Astrocyte of the spinal cord (primary cell): Measurements from ENCODE around the gene ARRB1.

Source experiments
- DNase-seq: peaks from one replicate; pipeline ENCODE4 v3.0.0; 2011; ENCODE audit warnings: low read depth, low spot score
- H3K4me3 ChIP-seq: 2 replicates; pipeline ENCODE4 v1.5.1; 2011; ENCODE audit warnings: low read depth, mild to moderate bottlenecking, low read length, moderate library complexity
- CTCF ChIP-seq: IDR thresholded peaks from 2 replicates; pipeline ENCODE4 v1.5.1; 2012; ENCODE audit warnings: low read depth, mild to moderate bottlenecking, low read length, inconsistent platforms
- in situ Hi-C: cut with HindIII; loops from 2 replicates; pipeline ENCODE4 v1.10.0; 2017; ENCODE audit warnings: low sequenced_read_pairs

ARRB1 gene

DNA sequence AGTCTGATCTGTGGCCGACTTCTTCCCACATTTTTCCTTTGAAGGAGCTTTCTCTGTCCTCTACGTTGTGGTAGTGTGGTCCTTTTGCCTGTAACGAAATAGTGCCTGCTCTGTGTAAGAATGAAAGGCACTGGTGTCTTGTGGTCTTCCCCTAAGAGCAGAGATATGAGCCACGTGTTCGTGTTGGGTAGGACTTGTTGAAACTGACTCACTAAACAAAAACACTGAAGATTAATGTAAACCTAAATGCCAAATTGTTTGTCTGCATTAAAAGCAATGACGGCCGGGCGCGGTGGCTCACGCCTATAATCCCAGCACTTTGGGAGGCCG lies 37.8 kb upstream of the ARRB1 start:
- in situ Hi-C loops: no loop called here
- no peak for TF ChIP-seq CTCF
- no peak overlapping the region for H3K4me3 ChIP-seq
- DNase-seq: no peak

GRCh38 chr11:75388386-75389275 lies 37.2 kb upstream of the ARRB1 start:
- peak; percentile 72 for DNase-seq
- peak; percentile 84 for TF ChIP-seq CTCF
- H3K4me3 ChIP-seq: no peak overlapping the region
- in situ Hi-C loops: no loop called here

- no peak for DNase-seq
- in situ Hi-C loops: no loop called here
- TF ChIP-seq CTCF: no peak
- H3K4me3 ChIP-seq: no peak overlapping the region
Observed at GRCh38 chr11:75387736-75388294, 36.4 kb upstream of the ARRB1 start.

DNA sequence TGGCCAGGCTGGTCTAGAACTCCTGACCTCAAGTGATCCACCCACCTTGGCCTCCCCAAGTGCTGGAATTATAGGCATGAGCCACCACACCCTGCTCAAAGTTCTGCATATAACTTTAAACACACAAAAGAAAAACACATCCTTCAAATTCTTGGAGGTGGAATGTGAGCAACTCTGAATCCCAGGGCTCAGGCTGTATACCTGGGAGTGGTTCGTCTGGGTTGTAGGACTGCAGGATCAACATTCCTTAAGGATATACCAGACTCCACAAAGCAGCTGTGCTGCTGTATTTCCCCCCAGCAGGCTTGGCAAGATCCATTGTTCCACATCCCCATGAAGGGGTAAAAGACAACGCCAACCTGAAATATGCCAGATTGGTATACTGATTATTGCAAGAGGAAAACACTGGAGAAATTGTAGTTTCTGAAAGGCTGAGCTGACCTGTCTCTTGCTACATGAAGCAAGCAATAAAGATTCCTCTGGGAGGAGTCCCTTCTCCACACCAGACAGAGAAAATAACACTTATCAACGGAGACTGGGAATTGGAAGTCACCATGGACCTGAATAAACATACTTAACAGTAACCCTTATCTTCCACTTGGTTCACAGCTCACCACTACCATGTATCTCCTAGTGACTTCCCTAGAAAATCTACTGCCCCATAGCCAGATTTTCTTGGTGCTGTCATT lies 35.6 kb upstream of the ARRB1 start:
- no peak overlapping the region for H3K4me3 ChIP-seq
- no peak for DNase-seq
- in situ Hi-C loops: no loop called here
- no peak for TF ChIP-seq CTCF

DNA sequence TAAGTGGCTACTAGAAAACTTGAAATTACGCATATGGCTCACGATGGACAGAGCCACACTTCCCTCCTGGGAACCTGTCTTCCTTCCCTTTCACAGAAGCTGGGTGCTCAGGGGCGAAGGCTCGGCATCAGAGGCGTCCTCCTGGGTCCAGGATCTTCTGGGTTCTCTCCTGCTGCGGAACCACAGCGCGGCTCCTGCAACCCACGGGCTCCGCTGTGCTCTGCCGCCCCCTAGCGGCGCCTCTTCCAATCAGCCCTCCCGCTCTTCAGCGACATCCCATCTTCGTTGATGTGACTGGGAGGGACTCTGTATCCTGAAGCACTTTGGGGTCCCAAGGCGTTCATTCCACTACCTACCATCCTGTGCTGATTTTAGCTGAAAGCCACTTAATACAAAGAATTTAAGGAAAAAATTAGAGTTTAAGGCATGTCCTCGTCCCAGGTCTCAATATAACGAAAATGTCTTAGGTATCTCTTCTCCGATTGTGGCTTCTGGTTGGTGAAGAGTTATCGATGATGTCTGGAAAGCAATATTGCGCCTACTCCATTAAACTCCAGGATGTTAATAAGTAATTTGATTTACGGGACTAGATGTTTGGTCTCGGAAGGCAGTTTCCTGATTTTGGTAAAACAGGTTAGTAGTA lies 33.1 kb upstream of the ARRB1 start:
- peak; percentile 96 for TF ChIP-seq CTCF
- peak; percentile 44 for DNase-seq
- no peak overlapping the region for H3K4me3 ChIP-seq
- in situ Hi-C loops: no loop called here

GRCh38 chr11:75383246-75383645 lies 31.8 kb upstream of the ARRB1 start:
- in situ Hi-C loops: no loop called here
- H3K4me3 ChIP-seq: no peak overlapping the region
- no peak for TF ChIP-seq CTCF
- no peak for DNase-seq
